ENCODE results near the gene SPDL1.

Gene SPDL1

GRCh38 chr5:169634606-169635005 lies 51.0 kb downstream of the SPDL1 start:
- no peak for DNase-seq

DNA sequence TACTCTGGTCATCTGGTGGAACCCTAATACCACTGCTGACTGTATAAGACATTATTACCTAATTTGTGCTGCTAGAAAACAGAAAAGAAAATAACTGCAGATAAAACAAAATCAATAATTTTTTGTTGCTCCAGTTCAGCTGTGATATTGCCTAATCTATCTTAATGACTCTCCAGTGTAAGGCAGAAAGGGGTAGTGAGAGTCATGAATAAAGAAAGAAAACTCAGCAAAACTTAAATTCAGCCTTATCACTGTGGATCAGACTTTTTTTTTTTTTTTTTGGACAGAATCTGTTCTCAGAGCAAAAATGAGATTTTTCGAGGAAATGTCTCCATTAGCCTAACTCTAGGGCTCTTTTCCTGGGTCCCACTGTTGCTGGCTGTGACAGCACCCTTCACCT lies 52.4 kb downstream of the SPDL1 start:
- peak in 1 of 2 donors; percentile 67 for DNase-seq

DNA sequence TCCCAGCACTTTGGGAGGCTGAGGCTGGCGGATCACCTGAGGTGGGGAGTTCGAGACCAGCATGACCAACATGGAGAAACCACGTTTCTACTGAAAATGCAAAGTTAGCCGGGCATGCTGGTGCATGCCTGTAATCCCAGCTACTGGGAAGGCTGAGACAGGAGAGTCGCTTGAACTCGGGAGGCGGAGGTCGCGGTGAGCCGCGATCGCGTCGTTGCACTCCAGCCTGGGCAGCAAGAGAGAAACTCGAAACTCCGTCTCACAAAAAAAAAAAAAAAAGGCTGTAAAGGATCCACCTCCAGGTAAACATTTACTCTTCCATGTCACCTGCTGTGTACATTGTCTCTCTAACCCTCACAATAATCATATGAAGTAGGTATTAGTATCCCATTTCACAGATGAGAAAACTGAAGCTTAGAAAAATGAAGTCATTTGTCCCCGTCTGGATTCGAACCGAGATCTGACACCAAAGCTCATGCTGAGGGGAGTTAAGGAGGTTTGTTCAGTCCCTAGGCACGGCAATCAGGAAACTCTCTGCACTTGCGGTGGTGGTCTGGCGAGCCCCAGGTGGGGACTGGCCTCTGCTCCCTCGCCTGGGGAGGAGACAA lies 53.0 kb downstream of the SPDL1 start:
- DNase-seq: no peak

GRCh38 chr5:169637085-169637548 lies 53.5 kb downstream of the SPDL1 start, which contains the start of gene DOCK2:
DOCK2 (plus strand) TSS chr5:169637275; CDS start chr5:169637327, 52 bp downstream.
- DNase-seq: peak; percentile 77 to 79

DNA sequence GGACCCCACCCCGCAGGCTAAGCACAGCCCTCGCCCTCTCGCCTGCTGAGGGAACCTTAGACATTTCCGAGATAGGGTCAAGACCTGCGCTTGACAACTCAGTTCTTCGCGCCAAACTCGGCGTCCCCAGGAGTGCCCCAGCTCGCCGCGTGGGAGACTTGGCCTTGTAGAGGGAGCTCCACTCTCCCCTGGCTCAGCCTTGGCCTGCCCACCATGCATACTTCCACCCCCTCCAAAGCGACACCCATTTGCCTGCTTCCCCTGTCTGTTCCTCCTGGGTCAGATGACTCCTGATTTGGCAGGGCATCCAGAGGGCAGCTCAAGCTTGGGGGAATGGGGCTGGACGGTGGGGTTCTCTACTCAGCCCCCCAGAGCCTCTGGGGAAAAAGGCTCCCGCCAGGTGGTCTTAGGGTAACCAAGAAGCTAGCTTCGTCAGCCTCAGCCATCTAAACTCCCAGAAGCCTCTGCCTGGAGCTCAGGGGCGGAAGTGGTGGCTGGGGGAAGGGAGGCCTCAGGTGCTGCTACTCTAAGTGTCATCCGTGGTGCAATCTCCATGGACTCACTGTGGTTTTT lies 54.1 kb downstream of the SPDL1 start:
- peak; percentile 49 to 72 for DNase-seq

DNA sequence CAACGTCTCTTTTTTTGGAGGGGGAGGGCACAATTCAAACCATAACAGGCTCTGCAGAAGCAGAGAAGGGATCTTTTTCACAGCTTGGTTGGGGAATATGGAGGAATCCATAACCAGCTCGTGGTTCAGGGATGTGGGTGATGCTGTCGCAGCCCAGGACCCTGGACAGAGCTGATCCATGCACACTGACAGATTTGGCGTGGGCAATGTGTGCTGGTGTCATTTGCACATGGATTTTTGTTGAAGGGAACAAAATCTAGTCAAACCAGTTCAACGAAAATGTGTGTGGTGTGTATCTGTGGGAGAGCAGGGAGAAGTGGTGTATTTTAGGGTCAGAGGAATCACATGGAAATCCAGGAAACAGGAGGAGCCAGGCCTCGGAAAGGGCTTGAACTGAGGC lies 57.7 kb downstream of the SPDL1 start:
- DNase-seq: no peak

- no peak for DNase-seq
Observed at GRCh38 chr5:169646856-169647255, 63.3 kb downstream of the SPDL1 start.

DNA sequence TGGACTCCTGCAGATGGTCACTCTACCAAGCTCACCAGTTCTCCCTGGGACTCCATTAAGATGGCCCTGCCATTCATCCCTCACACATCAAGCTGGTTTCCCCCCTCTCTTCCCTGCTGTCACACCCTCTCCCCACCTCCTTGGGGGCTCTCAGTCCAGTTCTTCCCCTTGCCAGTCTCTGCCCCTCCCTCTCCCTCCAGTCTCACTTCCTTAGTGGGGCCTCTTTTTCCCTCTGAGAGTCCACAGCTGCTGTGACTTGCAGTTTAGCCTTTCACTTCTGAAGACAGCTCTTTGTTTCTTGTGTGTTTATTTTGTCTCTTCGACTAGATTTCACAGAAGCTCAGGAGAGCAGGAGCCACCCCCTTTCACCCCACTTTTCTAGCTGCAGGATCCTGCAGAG lies 64.0 kb downstream of the SPDL1 start:
- peak; percentile 50 to 52 for DNase-seq

DNA sequence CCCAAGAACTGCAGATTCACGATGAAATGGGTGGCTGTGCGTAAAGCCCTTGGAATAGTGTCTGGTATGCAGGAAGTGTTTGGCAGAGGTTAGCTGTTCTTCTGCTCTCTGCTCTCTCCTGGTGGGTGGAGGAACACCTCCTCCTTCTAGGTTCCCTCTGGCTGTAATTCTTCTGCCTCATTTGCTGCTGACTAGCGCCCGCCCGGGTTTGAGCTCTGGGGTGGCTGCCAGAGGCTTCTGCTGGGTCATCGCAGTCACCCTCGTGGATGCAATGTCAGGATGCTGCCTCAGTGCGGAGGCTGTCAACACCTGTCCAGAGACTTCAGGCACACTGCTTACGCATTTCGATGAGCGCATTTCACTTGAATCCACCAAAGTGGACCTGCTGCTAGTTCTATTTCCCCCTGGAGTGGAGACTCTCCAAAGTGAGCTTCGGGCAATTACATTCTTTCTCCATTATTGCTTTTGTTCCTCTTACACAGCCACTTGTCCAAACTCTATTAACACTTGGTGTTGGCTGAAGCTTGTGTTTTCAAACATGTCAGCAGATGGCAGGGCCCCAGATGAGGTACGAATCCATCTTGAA lies 65.2 kb downstream of the SPDL1 start:
- peak; percentile 39 to 73 for DNase-seq

DNA sequence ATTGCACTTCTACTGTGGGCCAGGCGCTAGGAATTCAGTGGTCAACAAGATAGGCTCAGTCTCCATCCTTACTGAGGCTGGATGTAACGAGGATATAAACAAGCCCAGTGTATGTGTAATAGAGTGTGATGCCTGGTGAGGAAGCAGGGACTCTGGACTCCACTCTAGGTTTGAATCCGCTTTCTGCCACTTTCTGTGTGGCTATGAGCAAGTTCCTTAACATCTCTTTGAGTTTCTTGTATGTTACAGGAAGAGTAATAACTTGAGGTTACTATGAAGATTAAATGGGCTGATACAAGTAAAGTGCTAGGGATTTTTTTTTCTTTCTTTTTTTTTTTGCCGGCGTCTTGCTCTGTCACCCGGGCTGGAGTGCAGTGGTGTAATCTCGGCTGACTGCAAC lies 65.9 kb downstream of the SPDL1 start:
- peak in 1 of 2 donors; percentile 13 for DNase-seq

DNA sequence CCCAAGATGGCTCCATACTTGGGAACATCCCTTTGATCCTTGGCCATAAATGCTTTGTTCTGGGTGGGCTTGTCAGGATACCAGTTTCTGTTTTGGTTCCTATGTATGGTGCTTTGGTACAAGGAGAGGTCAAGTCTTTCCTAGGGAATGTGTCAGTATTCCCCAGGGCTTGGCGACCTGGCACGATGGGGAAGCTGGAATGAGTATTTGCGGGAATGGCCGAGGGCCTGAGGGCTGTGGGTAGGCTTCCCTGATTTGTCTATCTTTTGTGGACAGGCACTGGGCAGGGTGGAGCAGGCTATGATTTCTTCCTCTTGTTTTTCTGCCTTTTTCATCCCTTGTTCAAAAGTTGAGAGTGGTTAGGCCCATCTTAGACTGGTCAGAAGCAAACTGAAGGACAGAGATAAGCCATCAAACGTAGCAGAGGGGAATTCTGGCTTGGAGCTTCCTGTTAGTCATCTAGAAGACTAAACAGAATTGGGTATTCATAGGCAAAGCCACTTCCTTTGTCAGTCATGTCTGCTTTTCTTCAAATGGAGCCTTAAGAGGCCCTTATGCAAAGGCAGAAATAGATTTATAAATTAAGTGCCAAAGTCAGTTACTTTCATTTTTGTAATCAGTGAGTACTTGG lies 67.2 kb downstream of the SPDL1 start:
- peak; percentile 38 to 46 for DNase-seq

- DNase-seq: no peak
Observed at GRCh38 chr5:169651526-169651925, 68.0 kb downstream of the SPDL1 start.

DNA sequence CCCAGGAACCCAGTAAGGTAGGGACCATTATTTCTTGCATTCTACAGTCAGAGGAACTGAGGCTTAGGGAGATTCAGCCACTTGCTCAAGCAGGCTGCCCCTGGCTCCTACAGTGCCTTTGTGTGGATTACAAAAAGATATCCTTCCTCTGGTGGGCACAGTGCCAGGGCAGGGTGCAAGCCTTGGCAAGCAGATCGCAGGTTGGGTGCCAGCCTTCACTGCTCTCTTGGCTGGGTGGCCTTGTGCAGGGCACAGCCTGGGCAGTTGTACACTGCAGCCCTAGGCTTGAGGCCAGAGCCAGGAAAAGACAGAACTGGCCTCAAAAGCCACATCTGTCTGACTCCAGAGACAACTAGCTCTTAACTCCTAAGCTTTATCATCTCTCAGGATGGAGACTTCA lies 68.5 kb downstream of the SPDL1 start:
- no peak for DNase-seq

DNA sequence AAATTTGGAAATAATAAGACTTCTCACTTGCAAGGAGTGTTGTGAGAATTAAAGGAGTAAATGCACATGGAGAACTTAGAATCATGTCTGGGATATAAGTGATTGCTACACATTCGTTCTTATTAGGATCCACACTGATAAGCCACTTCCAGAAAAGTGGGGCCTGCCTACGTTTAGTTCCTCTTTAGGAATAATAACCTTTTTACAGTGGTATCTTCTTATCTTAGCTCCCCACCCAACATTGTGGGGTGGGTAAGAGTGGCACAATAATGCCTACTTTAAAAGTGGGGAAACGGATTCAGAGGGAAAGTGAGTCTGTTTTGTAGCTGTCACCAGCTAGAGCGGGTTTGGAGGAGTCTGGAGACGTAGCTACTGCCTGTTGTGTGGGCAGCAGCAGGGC lies 69.5 kb downstream of the SPDL1 start:
- DNase-seq: peak in 1 of 2 donors; percentile 23
